ENCODE data around the gene TEDC2.
A peak's percentile ranks its signal among the peaks of the same experiment; 100 is the strongest.

Gene TEDC2

GRCh38 chr16:2494616-2495015, 34.7 kb downstream of the TEDC2 start:
- no peak for DNase-seq (ENCODE audit: low read depth in 2 of 2)

GRCh38 chr16:2495041-2495440, 35.1 kb downstream of the TEDC2 start:
- DNase-seq (ENCODE audit: low read depth in 2 of 2), result no peak

DNA sequence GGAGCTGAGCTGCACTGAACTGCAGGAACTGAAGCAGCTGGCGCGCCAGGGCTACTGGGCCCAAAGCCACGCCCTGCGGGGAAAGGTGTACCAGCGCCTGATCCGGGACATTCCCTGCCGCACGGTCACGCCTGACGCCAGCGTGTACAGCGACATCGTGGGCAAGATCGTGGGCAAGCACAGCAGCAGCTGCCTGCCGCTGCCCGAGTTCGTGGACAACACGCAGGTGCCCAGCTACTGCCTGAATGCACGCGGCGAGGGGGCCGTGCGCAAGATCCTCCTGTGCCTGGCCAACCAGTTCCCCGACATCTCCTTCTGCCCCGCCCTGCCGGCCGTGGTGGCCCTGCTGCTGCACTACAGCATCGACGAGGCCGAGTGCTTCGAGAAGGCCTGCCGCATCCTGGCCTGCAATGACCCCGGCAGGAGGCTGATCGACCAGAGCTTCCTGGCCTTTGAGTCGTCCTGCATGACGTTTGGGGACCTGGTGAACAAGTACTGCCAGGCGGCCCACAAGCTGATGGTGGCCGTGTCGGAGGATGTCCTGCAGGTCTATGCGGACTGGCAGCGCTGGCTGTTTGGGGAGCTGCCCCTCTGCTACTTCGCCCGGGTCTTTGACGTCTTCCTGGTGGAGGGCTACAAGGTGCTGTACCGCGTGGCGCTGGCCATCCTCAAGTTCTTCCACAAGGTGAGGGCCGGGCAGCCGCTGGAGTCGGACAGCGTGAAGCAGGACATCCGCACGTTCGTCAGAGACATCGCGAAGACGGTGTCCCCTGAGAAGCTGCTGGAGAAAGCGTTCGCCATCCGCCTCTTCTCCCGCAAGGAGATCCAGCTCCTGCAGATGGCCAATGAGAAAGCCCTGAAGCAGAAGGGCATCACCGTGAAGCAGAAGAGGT, 36.6 kb downstream of the TEDC2 start:
- no peak for DNase-seq (ENCODE audit: low read depth in 2 of 2)

DNA sequence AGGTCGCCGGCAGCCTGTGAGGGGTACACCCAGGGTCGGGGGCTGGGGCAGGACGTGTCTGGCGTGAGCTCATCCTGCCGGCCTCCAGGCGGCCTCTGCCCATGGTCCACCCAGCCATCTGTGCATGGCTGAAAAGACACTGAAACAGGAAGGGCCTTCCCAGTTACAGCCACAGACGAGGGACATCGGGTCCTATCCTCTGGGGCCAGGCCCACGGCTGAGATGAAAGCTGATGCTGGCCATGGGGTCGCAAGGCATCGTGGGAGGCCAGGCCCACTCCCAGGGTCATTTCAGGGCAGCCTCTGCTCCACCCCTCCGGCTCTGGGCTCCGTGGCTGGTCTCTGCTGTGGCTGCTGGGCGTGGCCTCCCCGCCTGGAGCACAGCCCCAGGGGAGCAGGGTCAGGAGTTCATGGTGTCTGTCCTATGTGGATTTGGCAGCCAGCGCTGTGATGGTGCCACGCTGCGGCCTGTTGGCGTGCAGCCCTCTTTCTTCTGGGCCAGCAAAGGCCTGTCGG, 37.3 kb downstream of the TEDC2 start:
- DNase-seq (ENCODE audit: low read depth in 2 of 2), result no peak

DNA sequence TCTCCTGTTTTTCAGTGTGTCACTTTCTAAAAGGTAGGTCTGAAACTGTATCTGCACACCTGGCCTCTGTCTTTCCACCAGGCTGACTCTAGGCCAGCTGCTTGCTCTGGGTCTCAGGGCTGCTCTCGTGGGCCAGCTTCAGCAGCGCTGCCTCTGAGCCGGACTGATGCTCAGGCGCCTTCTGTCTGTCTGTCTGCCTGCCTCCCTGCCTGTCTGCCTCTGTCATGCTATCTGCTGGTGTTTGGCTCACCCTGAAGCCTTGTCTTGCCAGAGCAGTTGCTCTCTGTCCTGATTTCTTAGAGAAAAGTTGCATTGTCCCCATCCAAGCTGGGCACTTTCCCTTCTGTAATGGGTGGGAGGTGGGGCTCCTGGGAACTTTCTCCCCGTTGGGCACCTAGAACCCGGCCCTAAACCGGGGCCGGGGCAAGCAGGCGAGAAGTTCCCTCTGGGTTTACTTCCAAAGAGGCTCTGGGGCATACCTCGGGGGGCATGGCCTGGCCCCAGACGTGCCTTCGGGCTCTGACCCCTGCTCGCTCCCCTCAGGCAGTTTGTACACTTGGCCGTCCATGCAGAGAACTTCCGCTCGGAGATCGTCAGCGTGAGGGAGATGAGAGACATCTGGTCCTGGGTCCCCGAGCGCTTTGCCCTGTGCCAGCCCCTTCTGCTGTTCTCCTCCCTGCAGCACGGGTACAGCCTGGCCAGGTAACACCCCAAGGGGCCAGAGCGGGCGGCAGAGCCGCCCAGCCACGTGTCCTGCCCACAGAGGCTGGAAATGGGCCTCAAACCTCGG, 38.0 kb downstream of the TEDC2 start:
- DNase-seq (ENCODE audit: low read depth in 2 of 2), result no peak

- DNase-seq (ENCODE audit: low read depth in 2 of 2), result no peak
These were observed 38.8 kb downstream of the TEDC2 start for GRCh38 chr16:2498531-2499253.

GRCh38 chr16:2499454-2499853, 39.5 kb downstream of the TEDC2 start:
- no peak for DNase-seq (ENCODE audit: low read depth in 2 of 2)

DNA sequence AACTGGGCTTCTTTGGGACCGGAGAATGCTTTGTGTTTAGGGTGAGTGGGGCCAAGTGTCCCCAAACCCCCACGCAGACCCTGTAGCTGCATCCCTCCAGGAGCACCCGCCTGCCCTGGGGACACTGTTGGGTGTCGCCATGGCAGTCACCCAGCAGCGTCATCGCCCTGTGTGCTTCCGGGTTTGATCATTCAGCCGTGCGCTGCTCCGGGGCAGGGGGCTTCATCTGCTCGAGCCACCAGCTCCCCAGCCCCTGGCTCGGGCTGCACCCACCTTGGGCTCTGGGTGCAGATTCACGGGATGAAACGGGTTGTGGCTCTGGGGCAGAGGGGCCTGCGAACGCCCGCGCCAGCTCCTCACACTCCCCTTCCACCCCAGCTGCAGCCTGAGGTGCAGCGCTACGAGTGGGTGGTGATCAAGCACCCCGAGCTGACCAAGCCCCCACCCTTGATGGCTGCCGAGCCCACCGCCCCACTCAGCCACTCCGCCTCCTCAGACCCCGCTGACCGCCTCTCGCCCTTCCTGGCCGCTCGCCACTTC, 40.1 kb downstream of the TEDC2 start:
- DNase-seq (ENCODE audit: low read depth in 2 of 2), result no peak

- DNase-seq (ENCODE audit: low read depth in 2 of 2), result no peak
These were observed 40.6 kb downstream of the TEDC2 start for GRCh38 chr16:2500430-2500917.

- DNase-seq (ENCODE audit: low read depth in 2 of 2), result peak; percentile 67 to 80
These were observed 41.2 kb downstream of the TEDC2 start for GRCh38 chr16:2500918-2501750.

DNA sequence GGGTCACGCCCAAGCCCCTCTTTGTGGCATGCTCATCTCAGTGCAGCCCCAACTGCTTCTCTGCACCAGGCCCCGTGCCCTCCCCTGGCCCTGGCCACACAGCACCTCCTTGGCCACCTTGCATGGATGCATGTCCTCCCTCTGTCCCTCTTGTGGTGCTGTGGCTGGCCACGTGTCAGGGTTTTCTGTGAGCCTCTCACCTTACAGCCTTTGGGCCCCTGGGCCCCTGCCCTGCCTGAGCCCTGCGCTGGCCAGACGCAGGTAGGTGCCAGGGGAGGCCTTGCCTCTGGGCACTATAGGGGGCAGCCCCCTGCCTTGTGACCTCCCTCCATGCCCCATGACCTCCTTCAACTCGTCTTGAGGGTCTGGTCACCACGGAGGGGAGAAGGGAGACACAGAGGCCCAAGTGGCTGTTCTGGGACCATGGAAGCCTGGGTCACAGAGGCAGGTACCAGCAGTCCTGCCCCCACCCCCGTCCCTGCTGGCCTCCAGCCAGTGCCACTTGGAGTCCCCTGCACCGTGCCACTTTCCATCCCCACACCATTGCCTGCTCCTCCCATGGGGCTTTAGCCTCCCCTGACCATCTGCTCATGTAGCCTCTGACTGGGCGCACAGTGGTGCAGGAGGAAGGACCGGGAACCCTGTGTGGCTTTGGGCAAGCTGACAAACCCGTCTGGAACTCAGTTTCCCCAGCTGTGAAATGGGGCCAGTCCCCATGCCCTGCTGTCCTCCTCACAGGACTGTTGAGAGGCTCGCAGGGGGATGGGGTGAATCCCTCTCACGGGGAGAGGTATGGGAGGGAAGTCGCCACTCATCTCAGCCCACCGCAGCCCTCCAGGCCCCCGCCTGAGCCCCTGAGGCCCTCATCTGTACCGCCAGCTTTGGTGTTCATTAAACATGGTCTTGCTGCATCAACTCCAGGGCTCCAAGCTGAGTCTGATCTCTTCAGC, 42.3 kb downstream of the TEDC2 start:
- no peak for DNase-seq (ENCODE audit: low read depth in 2 of 2)

GRCh38 chr16:2505695-2506094, 45.8 kb downstream of the TEDC2 start:
- no peak for DNase-seq (ENCODE audit: low read depth in 2 of 2)

GRCh38 chr16:2507052-2507659, 47.2 kb downstream of the TEDC2 start:
- DNase-seq (ENCODE audit: low read depth in 2 of 2), result no peak

DNA sequence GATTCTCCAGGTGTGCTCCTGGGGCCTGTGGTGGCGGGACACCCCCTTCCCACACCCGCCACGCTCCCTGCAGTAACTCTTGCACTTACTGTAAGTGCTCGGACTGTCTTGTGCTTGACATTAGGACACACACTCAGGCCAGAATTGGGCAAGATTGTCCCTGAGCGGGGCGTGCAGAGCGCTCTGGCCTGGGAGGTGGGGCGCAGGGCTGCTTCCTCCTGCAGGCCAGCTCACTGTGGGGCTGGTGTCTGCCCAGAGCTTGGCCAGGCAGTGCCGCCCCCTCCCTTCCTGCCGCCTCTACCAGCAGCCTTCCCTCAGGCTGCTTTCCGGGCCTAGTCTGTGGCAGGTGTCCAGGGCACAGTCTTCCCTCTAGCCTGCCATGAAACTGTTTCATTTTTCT, 47.8 kb downstream of the TEDC2 start:
- DNase-seq (ENCODE audit: low read depth in 2 of 2), result no peak

DNA sequence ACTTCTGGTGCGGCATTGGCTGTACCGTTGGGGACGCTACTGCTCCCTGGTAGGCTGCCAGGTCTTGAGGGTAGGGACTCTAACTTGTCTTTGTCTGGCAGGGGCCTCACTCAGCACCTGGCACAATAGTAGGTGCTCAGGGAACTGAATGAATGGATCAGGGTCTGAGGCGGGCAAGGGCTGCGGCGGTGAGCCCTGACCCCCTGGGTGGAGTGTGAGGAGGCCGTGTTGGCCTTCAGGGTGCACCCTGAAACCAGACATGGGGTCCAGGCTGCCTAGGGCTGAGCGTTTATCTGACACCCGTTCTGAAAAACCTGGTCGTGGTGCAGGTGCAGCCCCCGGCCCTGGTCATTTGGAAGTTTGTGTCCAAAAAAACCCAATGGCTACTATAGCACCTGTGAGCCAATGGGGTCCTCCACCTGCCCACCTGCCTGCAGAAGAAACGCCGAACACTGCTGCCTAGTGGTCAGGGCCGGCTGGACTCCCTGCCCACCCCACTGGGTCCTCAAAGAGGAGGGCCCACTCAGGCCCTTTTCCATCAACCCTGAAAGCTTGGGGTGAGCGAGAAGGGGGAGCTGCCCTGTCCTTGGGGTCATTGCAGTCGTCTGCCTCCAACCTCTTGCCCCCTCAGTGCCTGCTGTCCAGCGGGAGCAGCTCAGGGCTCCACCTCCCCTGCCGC, 49.0 kb downstream of the TEDC2 start:
- DNase-seq (ENCODE audit: low read depth in 2 of 2), result no peak

DNA sequence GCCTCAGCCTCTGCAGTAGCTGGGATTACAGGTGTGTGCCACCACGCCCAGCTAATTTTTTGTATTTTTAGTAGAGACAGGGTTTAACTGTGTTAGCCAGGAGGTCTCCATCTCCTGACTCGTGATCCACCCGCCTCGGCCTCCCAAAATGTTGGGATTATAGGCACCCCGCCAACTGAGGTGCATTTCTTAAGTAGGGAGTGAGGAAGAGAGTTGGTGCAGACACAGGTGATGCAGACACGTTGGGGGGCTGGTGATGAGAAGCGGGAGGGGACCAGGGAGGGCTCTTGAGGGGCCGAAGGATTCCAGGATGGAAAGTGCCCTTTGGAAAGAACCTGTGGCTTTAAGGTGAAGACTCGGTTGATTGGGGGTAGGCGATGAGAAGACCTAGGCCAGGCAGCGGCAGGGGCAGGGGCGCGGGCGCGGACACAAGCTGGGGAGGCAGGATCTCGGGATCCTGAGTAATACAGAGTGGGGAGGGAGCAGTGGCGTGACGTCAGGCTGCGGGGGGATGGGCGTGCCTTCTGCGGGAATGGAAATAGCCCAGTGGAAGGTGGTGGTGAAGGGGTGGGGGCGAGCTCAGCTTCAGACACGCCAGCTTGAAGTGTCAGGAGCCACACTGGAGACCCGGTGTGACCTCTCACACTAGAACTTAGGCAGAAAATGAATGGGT, 51.4 kb downstream of the TEDC2 start:
- DNase-seq (ENCODE audit: low read depth in 2 of 2), result no peak

DNA sequence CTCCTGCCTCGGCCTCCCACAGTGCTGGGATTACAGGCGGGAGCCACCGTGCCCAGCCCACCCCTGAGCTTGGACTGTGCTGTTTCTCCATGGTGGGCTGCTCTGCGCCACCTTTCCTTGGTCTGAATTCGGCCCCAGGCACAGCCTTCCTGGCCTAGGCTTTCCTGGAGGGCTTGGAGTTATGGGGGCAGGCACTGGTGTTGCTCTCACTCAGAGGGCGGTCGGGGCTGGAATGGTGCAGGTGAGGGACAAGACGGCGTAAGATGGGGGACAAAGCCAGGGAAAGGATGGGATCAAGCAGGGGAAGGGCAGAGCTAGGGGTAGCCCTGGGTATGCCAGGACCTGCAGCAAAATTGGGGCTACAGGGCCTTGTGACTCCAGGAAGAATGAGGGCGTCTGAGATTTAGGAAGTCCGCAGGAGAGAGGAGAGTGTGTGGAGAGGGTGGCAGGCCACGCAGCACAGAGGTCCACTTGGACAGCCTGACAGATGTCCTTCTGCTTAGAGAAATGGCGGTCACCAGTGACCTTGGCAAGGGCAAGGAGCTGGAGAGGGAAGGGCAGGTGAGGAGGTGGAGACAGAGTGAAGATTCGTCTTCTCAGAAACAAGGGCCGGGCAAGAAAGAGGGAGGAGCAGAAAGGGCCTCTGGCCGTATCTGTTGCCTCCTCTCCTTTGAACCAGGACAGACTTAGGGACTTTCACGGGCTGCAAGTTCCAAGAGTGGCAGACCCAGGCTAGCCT, 52.3 kb downstream of the TEDC2 start:
- no peak for DNase-seq (ENCODE audit: low read depth in 2 of 2)

All from stimulated activated CD4-positive, alpha-beta T cell treated with anti-CD3 and anti-CD28 coated beads, Interleukin-4, amount 100 ng/mL, for 48 hours (primary cell).